ENCODE data around the gene SHISA8. TPM values are rescaled to one million over a fixed set of nuclear protein-coding genes. Genes with fewer than 3 reads are reported as not detected.

SHISA8 gene
- total and polyA plus RNA-seq, 10 of the 15 experiments (the other 5 are each of a cell fraction or from before 2014, with no cell fraction given), result 0.06 to 10.1 (median 0.25) TPM

GRCh38 chr22:41951898-41952474 is 37.1 kb upstream of the SHISA8 start, which contains the start of gene SMIM45:
TSS of gene SMIM45 (plus strand) at chr22:41952150.
- DNase-seq (ENCODE audit: low read depth, low spot score) (no peak), ATAC-seq (peak; percentile 35), FAIRE-seq (no peak)
- SMC1A ChIA-PET (ENCODE audit: uncharacterized antibody, unreplicated experiment), result interaction anchor here (0.5 to 4.3 kb wide), 7 partner anchors 8 to 253 kb away, joined by 3 to 31 read pairs (median 4); partner anchors contain the start of genes MEI1 and TNFRSF13C
- POLR2A ChIA-PET, result interaction anchor here (0.7 to 8.3 kb wide), 3 partner anchors 15 to 485 kb away, joined by 3 to 145 read pairs (median 3); no protein-coding TSS in a partner anchor
- Histone ChIP-seq H3K36me3 (ENCODE audit: control insufficient read depth in 2 of 2, insufficient read depth in 2 of 2, low read length in 1 of 2) (no peaks in the 10 kb centered on the region), H2AFZ (ENCODE audit: control insufficient read depth, low read depth, low read length) (no peak within 1 kb of the TSS), H3K9me3 (replicated peaks; ENCODE audit: control insufficient read depth, insufficient read depth, low read length) (no peaks in the 10 kb centered on the region), H3K9ac (ENCODE audit: control insufficient read depth, insufficient read depth, low read length) (no peak within 1 kb of the TSS), H3K79me2 (ENCODE audit: control insufficient read depth, insufficient read depth, low read length) (peaks cover 8% of the 10 kb centered on the region), H3K4me1 (ENCODE audit: control insufficient read depth, insufficient read depth, low read length) (peaks cover 41% of the 10 kb centered on the region), H3K4me3 (no peak within 1 kb of the TSS), H3K4me2 (ENCODE audit: control insufficient read depth, insufficient read depth) (no peak within 1 kb of the TSS), H4K20me1 (ENCODE audit: control insufficient read depth, insufficient read depth) (no peaks in the 10 kb centered on the region), H3K27me3 (replicated peaks in 1 of 2; ENCODE audit: control insufficient read depth in 2 of 2, insufficient read depth in 2 of 2, low read length in 1 of 2) (no peaks in the 10 kb centered on the region), H3K27ac (ENCODE audit: control insufficient read depth, insufficient read depth) (no peak within 1 kb of the TSS)
- TF ChIP-seq NRF1 (conservative IDR thresholded peaks at IDR 0.05; ENCODE audit: low read depth, low read length) (no peak), FOXM1 (IDR thresholded peaks at IDR 0.05; ENCODE audit: low read depth, low read length) (no peak), ATF7 (IDR thresholded peaks at IDR 0.05; ENCODE audit: low read depth) (no peak), TCF12 (IDR thresholded peaks at IDR 0.05; ENCODE audit: low read depth, low read length) (0 out of 2 replicates have a peak, but pooled peaks have one; percentile 28), SRF (IDR thresholded peaks at IDR 0.05; ENCODE audit: low read depth in 2 of 2, low read length in 2 of 2) (0 out of 4 replicates have a peak, but pooled peaks of 1 of the 2 experiments have one; percentile 11), CTCF (IDR thresholded peaks at IDR 0.05 in 2 of 3, conservative IDR thresholded peaks at IDR 0.05 in 1 of 3; ENCODE audit: control insufficient read depth in 2 of 3, extremely low read depth in 1 of 3, insufficient read depth in 1 of 3, low read depth in 3 of 3, low read length in 3 of 3) (peak in 1 of 3 experiments; percentile 19; a peak in 2 of 6 replicates), IRF4 (IDR thresholded peaks at IDR 0.05; ENCODE audit: low read depth, low read length) (no peak), MEF2B (IDR thresholded peaks at IDR 0.05; ENCODE audit: partially characterized antibody, poor library complexity, severe bottlenecking) (peak; percentile 87), BMI1 (IDR thresholded peaks at IDR 0.05; ENCODE audit: borderline replicate concordance) (peak; percentile 77; the same call in 1 of the 2 replicates), NFYB (IDR thresholded peaks at IDR 0.05; ENCODE audit: insufficient read depth, low read depth, low read length) (peak; percentile 47; the same call in 1 of the 2 replicates), PKNOX1 (IDR thresholded peaks at IDR 0.05) (0 out of 2 replicates have a peak, but pooled peaks have one; percentile 18), ZNF24 (IDR thresholded peaks at IDR 0.05) (no peak), RAD51 (IDR thresholded peaks at IDR 0.05) (peak; percentile 41; the same call in 1 of the 2 replicates), STAT1 (conservative IDR thresholded peaks at IDR 0.05) (no peak), GATAD2B (conservative IDR thresholded peaks at IDR 0.05; ENCODE audit: low read depth) (peak; percentile 48; the same call in 1 of the 2 replicates)
- TF ChIP-seq, protein P1, sequence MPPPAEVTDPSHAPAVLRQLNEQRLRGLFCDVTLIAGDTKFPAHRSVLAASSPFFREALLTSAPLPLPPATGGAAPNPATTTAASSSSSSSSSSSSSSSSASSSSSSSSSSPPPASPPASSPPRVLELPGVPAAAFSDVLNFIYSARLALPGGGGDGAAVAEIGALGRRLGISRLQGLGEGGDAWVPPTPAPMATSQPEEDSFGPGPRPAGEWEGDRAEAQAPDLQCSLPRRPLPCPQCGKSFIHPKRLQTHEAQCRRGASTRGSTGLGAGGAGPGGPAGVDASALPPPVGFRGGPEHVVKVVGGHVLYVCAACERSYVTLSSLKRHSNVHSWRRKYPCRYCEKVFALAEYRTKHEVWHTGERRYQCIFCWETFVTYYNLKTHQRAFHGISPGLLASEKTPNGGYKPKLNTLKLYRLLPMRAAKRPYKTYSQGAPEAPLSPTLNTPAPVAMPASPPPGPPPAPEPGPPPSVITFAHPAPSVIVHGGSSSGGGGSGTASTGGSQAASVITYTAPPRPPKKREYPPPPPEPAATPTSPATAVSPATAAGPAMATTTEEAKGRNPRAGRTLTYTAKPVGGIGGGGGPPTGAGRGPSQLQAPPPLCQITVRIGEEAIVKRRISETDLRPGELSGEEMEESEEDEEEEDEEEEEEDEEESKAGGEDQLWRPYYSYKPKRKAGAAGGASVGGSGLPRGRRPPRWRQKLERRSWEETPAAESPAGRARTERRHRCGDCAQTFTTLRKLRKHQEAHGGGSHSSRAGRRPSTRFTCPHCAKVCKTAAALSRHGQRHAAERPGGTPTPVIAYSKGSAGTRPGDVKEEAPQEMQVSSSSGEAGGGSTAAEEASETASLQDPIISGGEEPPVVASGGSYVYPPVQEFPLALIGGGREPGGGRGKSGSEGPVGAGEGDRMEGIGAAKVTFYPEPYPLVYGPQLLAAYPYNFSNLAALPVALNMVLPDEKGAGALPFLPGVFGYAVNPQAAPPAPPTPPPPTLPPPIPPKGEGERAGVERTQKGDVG (CRISPR knock-in tag; IDR thresholded peaks at IDR 0.05), result no peak
- no TSS peak for BruUV-seq (replicated peaks)
- in situ Hi-C loops (cut with MboI), result no loop called here
- intact Hi-C loops (cut with micrococcal nuclease; ENCODE audit: unreplicated experiment), result loop anchor here (5.0 kb wide), 1 partner anchor 160 kb away; no protein-coding TSS in a partner anchor
- RAD21 ChIA-PET (ENCODE audit: unreplicated experiment), result interaction anchor here (0.8 to 7.9 kb wide), 7 partner anchors 8 to 255 kb away, joined by 3 to 115 read pairs (median 5); partner anchors contain the start of genes NDUFA6 and TNFRSF13C
- CTCF ChIA-PET, result interaction anchor here (0.7 to 4.2 kb wide), 14 partner anchors 8 to 254 kb away, joined by 3 to 27 read pairs (median 5); partner anchors contain the start of genes MEI1 and WBP2NL
- 10% methylated on average over 16 of the region's 16 CpGs for WGBS (ENCODE audit: insufficient coverage, insufficient replicate concordance, low lambda C conversion rate, missing lambda C conversion rate)
